Thyroid gland (tissue), 4 donors: ENCODE results near the gene CHMP4A.

Source experiments
- CTCF ChIP-seq, 6 experiments: fragments of 200-600 bp in 3 of 6; fragments of 450-650 bp in 3 of 6; sonication (generic) in 3 of 6; IDR thresholded peaks; one replicate each; pipeline ENCODE4 v1.5.1; 2016 to 2019; ENCODE audit warnings: antibody characterized with exemption in 6 of 6, mild to moderate bottlenecking in 2 of 6, inconsistent platforms in 1 of 6, moderate library complexity in 1 of 6
- POLR2A ChIP-seq, 2 donors: fragments of 450-650 bp; IDR thresholded peaks; one replicate each; pipeline ENCODE4 v1.6.1; 2017; ENCODE audit warnings: antibody characterized with exemption in 2 of 2, mild to moderate bottlenecking in 2 of 2, moderate library complexity in 1 of 2

- no peak for TF ChIP-seq CTCF (IDR thresholded peaks at IDR 0.05)
- no peak for TF ChIP-seq POLR2A (IDR thresholded peaks at IDR 0.05)
Measured at GRCh38 chr14:24207625-24208024, 5.7 kb downstream of the CHMP4A start.
